Activated naive CD4-positive, alpha-beta T cell treated with Interleukin-2 at 50 U/mL for 16 hours (primary cell): Measurements from ENCODE around the gene ITPK1.

Experiments
- DNase-seq: peaks from one replicate; pipeline ENCODE4 v3.0.0-alpha.2; 2020

Gene ITPK1

GRCh38 chr14:93057586-93058280 is 58.0 kb downstream of the ITPK1 start:
- no peak for DNase-seq

DNA sequence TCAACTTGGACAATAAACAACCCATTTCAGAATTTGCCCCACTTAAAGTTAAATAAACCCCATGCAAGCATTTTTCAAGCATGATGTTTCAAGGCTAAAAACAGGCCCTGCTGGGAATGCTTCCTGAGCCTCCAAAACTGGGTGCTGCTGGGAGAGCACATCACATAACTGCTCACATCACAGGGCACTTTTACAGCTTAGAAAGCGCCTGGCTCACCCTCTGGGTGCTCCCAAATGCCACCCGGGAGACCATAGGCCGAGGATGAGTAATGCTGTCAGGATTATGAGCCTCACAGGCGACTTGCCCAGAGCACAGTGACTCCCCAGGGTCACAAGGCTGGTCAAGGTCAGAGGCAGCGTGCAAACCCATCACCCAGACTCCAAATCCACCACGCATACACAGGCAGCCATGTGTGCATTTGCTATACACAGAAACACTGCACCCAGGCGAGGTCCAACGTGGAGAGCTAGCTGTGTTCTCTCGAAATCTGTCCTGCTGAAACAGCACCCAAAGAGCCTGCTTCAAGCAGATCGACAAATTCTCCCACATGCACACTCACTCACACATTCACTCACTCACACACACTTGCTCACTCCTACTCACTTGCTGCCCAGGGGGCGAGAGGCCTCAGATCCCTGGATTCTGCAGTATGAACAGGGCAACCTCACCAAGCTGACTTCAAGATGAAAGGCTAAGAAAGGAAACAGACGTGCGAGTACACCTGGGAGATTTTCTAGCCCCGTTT is 58.7 kb downstream of the ITPK1 start:
- DNase-seq = no peak

GRCh38 chr14:93056166-93056839 is 59.4 kb downstream of the ITPK1 start:
- DNase-seq = no peak

DNA sequence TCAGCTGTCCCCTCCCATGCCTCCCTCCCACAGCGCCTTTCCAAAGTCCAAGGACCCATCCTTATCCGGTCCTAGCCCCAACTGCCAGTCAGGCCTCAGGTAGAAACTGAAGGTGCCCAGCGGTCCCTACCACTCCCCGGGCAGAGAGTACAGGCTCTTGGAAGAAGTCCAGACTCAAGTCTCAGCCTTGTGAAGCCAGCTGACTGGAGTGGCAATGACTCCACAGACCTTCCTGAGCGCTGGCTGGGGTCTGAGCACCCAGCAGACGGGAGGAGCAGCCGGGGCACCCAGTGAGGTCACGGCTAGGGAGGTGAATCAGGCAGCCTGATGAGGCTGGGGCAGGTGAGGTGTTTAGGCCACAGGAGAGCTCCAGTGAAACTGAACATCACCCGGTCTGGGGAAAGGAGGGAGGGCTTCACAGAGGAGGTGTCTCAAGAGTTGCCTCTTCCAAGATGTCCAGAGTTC is 60.0 kb downstream of the ITPK1 start:
- DNase-seq = no peak

- no peak for DNase-seq
These were observed 60.8 kb downstream of the ITPK1 start for GRCh38 chr14:93054876-93055275.

- no peak for DNase-seq
These were observed 61.7 kb downstream of the ITPK1 start for GRCh38 chr14:93054006-93054405.

- DNase-seq = no peak
These were observed 63.9 kb downstream of the ITPK1 start for GRCh38 chr14:93051600-93052546.

GRCh38 chr14:93050761-93051160 is 65.0 kb downstream of the ITPK1 start:
- DNase-seq = no peak

DNA sequence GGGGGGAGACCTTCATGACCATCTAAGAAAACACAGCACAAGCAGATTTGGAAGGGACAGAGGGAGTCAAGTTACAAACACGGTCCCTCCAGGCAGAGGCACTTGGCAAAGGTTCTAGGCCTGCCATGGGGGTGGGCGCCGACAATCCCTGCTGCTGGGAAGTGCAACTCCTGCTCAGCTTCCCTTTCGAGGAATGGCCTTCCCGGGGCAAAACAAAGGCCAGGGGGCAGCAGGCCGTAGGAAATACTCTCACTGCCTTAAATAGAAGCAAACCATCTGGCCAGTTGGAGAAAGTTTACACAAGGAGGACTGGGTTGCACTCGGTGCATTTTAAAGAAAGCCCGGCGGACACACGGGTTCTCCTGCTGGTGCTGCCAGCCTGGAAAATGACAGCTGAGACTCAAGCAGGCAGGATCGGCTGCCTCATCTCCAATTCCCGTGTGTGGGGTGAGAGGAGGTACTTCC is 65.8 kb downstream of the ITPK1 start:
- DNase-seq = no peak

GRCh38 chr14:93049315-93049714 is 66.4 kb downstream of the ITPK1 start:
- DNase-seq = no peak

DNA sequence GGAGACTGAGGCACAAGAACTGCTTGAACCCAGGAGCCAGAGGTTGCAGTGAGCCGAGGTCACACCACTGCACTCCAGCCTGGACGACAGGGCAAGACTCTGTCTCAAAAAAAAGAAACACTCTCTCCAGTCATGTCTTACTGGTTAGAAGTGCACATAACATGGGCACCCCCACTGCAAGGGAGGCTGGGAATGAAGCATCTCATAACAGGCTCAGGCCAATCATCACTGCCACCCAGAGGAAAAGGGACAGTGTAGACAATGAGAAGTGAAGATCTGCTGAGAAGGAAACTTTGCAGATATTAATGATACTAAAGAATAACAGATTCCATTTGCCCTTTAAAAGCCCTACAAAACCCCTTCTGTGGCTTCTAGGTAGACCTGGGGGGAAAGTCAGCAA is 66.9 kb downstream of the ITPK1 start:
- no peak for DNase-seq

- DNase-seq = no peak
These were observed 68.1 kb downstream of the ITPK1 start for GRCh38 chr14:93047661-93048060.

- DNase-seq = no peak
These were observed 68.6 kb downstream of the ITPK1 start for GRCh38 chr14:93047157-93047556.

DNA sequence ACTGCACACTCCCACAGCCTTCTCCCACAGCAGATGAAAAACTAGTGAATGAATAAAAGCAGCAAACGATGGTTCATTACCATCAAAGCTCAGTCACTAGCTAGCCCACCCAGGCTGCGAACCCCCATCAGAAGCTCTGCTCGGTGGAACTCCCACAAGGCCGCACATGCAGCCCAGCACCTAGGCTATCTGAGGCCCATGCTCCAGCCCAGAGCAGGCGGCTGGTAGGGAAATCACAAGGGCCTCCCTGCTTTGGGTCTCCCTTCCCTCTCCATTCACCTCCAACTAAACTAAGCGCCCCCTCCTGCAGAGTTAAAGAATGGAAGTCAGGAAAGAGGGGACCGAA is 69.0 kb downstream of the ITPK1 start:
- DNase-seq = no peak

DNA sequence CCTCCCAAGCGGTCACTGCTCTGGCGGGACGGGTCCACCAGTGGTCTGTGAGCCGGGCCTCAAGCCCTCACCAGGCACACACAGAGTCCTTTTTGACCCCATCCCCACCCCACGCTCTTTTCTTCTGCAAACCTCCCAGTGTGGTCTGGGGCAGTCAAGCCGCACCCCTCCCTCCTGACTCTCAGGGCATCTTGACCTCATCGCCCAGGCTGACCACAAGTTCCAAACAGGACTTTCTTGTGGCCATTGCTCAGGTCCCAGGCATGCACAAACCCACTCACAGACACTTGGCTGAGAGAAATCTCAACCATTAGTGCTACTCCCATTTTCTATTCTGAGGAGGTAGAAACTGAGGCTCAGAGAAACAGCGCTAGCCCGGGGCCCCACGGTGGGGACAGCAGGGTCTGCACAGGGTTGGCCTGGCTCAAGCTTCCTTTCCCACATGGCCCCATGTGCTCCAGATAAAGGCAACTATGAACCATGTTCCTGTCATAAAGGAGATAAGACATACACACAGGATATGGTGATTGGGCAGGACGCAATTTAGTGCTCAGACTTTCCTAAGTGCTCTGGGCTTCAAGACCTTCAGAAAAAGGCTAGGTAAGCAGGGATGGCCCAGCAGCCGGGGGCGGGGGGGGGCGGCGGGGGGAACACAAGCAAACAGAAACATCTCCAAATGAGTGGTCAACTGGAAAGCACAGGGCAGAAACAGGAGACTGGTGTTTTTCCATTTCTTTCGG is 69.6 kb downstream of the ITPK1 start:
- DNase-seq = no peak

GRCh38 chr14:93045211-93045674 is 70.5 kb downstream of the ITPK1 start:
- no peak for DNase-seq

DNA sequence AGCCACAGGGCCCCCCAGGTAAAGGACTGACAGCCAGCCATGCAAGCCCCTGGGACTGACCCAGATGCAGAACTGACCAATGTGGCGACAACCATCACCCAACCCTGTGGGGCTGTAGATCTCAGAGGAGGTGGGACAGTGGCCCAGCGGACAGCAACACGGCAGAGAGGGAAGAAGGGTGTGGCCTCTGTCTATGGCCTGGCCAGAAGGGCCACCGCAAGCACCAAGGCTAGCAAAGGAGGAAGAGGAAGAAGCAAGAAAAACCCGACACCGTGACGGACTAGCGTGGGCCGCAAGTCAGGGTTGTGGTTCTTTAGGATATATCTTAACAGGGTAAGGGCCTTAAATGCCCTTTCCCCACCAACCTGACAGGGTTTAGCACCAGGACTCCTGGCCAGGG is 71.2 kb downstream of the ITPK1 start:
- no peak for DNase-seq

- DNase-seq = no peak
These were observed 71.6 kb downstream of the ITPK1 start for GRCh38 chr14:93044121-93044520.

GRCh38 chr14:93042968-93043940 is 72.5 kb downstream of the ITPK1 start:
- no peak for DNase-seq

DNA sequence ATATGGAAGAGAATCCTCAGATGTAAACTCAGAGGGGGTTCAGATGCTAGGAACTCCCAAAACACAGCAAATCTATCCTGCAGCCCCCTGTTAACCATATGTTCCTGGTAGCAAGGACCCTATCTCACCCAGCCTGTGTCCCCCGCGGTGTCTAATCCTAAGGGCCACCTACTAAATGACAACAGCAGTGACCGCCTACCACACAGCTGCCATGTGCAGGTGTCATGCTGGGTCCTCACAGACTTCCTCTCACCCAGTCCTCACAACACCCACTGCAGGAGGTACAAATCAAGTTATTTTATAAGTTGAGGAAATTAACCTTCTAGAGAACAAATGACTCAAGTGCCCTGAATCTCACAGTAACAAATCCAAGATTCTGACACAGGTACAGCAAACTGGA is 73.9 kb downstream of the ITPK1 start:
- DNase-seq = no peak

DNA sequence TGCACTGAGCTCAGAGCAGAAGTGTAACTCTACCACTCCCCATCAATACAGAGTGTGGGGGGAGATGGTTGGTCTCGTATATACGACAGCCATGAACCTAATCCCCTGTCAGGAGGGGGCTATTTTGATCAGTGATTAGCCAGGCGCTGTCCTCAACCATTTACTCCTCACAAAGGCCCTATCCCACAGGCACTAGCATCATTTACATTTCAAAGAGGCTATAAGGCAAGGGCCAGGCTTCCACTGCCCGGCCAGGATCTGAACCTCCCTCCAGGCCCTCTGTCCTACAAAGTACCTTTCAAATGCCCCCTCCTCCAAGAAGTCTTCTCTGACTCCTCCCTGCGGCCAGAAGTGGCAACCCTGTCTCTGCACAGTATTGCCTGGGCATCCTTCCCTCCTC is 74.7 kb downstream of the ITPK1 start:
- DNase-seq = no peak
